Endothelial cell (in vitro differentiated cells): ENCODE measurements around the gene OR2M7. TPM values are rescaled to one million over a fixed set of nuclear protein-coding genes. Genes with fewer than 3 reads are reported as not detected.
"Not testable (repeated sequence)": the region's sequence is repeated elsewhere in the genome, so short reads cannot be mapped to it uniquely, and the experiment has no call there.

Experiments
- DNase-seq: peaks from one replicate; pipeline ENCODE4 v3.0.0; 2021; ENCODE audit warnings: low spot score
- H3K27ac Mint-ChIP-seq: one replicate; pipeline ENCODE4 v1.8.0; 2021; ENCODE audit warnings: mixed read lengths, inconsistent platforms; ENCODE audit not compliant: unreplicated experiment
- H3K27me3 Mint-ChIP-seq: one replicate; pipeline ENCODE4 v1.8.0; 2021; ENCODE audit warnings: mild to moderate bottlenecking, moderate library complexity, mixed read lengths, inconsistent platforms; ENCODE audit not compliant: unreplicated experiment
- H3K36me3 Mint-ChIP-seq: one replicate; pipeline ENCODE4 v1.8.0; 2021; ENCODE audit warnings: mild to moderate bottlenecking, low read depth, mixed read lengths, inconsistent platforms; ENCODE audit not compliant: unreplicated experiment
- H3K4me1 Mint-ChIP-seq: one replicate; pipeline ENCODE4 v1.8.0; 2021; ENCODE audit warnings: mild to moderate bottlenecking, mixed read lengths, inconsistent platforms; ENCODE audit not compliant: unreplicated experiment
- H3K4me3 Mint-ChIP-seq: one replicate; pipeline ENCODE4 v1.8.0; 2021; ENCODE audit warnings: mild to moderate bottlenecking, mixed read lengths, inconsistent platforms; ENCODE audit not compliant: unreplicated experiment
- H3K9me3 Mint-ChIP-seq: one replicate; pipeline ENCODE4 v1.8.0; 2021; ENCODE audit warnings: mixed read lengths, inconsistent platforms; ENCODE audit not compliant: unreplicated experiment
- total RNA-seq: library from RNA; stranded (reverse); fragmentation: NEBNext Ultra II Directional; extraction: Animal tissue kit (Norgen Biotek cat#: 25700); gene quantifications from one replicate; pipeline ENCODE4 v1.2.1, GENCODE V29; 2021; ENCODE audit not compliant: unreplicated experiment
- TF ChIP-seq, protein P1 (sequence below): fragments of 200-600 bp; sonication (generic); IDR thresholded peaks from one replicate; pipeline ENCODE4 v1.5.0; 2021; ENCODE audit warnings: antibody characterized with exemption; ENCODE audit not compliant: unreplicated experiment

Gene OR2M7
- total RNA-seq, 1 donor from 2014 or later, result not detected

- Mint-ChIP-seq H3K4me1 (no peaks in the 10 kb centered on the region), H3K9me3 (peaks cover 31% of the 10 kb centered on the region), H3K27me3 (no peaks in the 10 kb centered on the region), H3K27ac (no peak overlapping the region), H3K4me3 (no peak overlapping the region), H3K36me3 (peaks cover 10% of the 10 kb centered on the region)
- DNase-seq, result no peak
- TF ChIP-seq, protein P1, sequence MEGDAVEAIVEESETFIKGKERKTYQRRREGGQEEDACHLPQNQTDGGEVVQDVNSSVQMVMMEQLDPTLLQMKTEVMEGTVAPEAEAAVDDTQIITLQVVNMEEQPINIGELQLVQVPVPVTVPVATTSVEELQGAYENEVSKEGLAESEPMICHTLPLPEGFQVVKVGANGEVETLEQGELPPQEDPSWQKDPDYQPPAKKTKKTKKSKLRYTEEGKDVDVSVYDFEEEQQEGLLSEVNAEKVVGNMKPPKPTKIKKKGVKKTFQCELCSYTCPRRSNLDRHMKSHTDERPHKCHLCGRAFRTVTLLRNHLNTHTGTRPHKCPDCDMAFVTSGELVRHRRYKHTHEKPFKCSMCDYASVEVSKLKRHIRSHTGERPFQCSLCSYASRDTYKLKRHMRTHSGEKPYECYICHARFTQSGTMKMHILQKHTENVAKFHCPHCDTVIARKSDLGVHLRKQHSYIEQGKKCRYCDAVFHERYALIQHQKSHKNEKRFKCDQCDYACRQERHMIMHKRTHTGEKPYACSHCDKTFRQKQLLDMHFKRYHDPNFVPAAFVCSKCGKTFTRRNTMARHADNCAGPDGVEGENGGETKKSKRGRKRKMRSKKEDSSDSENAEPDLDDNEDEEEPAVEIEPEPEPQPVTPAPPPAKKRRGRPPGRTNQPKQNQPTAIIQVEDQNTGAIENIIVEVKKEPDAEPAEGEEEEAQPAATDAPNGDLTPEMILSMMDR, result no peak
Observed at GRCh38 chr1:248359415-248359814, 35.0 kb upstream of the OR2M7 start.

GRCh38 chr1:248348475-248348874, 24.1 kb upstream of the OR2M7 start, which contains the start of gene OR14C36:
Gene OR14C36, plus strand, starts transcription at chr1:248348775. Its CDS starts 0 bp downstream, at chr1:248348775.
- no peak within 1 kb of the TSS for H3K4me3 Mint-ChIP-seq
- no peaks in the 10 kb centered on the region for H3K4me1 Mint-ChIP-seq
- H3K36me3 Mint-ChIP-seq, result no peaks in the 10 kb centered on the region
- H3K27me3 Mint-ChIP-seq, result peaks cover 3% of the 10 kb centered on the region
- DNase-seq, result no peak
- TF ChIP-seq, protein P1, result no peak
- peaks cover 12% of the 10 kb centered on the region for H3K9me3 Mint-ChIP-seq
- H3K27ac Mint-ChIP-seq, result no peak within 1 kb of the TSS

- Mint-ChIP-seq H3K27me3 (no peaks in the 10 kb centered on the region), H3K9me3 (peaks cover 18% of the 10 kb centered on the region), H3K4me1 (no peaks in the 10 kb centered on the region), H3K27ac (no peak overlapping the region), H3K4me3 (no peak overlapping the region), H3K36me3 (no peaks in the 10 kb centered on the region)
- no peak for DNase-seq
- TF ChIP-seq, protein P1, result no peak
Observed at GRCh38 chr1:248343451-248343850, 19.1 kb upstream of the OR2M7 start.

- Mint-ChIP-seq H3K27ac (no peak overlapping the region), H3K4me3 (no peak overlapping the region), H3K27me3 (peaks cover 9% of the 10 kb centered on the region), H3K36me3 (peaks cover 7% of the 10 kb centered on the region), H3K4me1 (no peaks in the 10 kb centered on the region), H3K9me3 (peaks cover 54% of the 10 kb centered on the region)
- no peak for DNase-seq
- TF ChIP-seq, protein P1, result no peak
Observed at GRCh38 chr1:248316796-248317195, 7.6 kb downstream of the OR2M7 start.

DNA sequence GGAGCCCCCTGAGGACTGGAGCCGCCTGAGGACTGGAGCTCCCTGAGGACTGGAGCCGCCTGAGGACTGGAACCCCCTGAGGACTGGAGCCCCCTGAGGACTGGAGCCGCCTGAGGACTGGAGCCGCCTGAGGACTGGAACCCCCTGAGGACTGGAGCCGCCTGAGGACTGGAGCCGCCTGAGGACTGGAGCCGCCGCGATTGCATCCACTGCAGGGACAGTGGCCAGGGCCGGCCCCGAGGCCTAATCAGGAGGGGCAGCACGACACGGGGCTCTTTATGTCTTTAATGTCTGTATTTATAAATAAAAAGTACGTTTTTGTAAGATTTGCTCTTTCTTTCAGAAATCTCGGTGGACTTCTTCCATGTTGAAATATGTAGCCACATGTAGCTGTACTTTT, 17.6 kb downstream of the OR2M7 start:
- not testable (repeated sequence) for H3K27me3 Mint-ChIP-seq, H3K27ac Mint-ChIP-seq, H3K4me1 Mint-ChIP-seq, DNase-seq, H3K4me3 Mint-ChIP-seq, H3K36me3 Mint-ChIP-seq
- peaks cover 21% of the 10 kb centered on the region for H3K9me3 Mint-ChIP-seq

GRCh38 chr1:248306103-248306502, 18.3 kb downstream of the OR2M7 start:
- no peaks in the 10 kb centered on the region for H3K4me1 Mint-ChIP-seq
- H3K36me3 Mint-ChIP-seq, result no peaks in the 10 kb centered on the region
- no peak for DNase-seq
- no peak overlapping the region for H3K27ac Mint-ChIP-seq
- H3K9me3 Mint-ChIP-seq, result peaks cover 21% of the 10 kb centered on the region
- no peak overlapping the region for H3K4me3 Mint-ChIP-seq
- TF ChIP-seq, protein P1, result no peak
- H3K27me3 Mint-ChIP-seq, result peaks cover 3% of the 10 kb centered on the region

DNA sequence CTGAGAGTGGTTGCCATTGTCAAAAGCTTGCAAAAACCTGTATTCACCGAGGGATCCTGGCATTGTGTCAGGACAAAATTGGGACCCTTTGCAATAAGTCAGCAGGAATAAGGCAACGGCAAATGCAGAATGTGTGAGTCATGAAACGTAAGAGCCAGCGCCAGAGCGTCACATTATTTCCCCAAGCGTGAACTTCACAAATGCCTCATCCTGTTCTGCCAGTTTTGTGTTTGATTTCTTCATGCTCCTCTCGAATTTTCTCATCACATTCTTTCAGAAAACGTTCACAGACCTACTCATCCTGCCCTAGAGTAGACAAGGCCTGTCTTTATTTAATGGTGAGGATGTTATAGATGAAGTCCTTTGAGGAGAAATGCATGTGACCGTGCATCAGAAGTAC, 18.7 kb downstream of the OR2M7 start:
- not testable (repeated sequence) for H3K4me1 Mint-ChIP-seq, H3K4me3 Mint-ChIP-seq, DNase-seq, H3K36me3 Mint-ChIP-seq, H3K27me3 Mint-ChIP-seq, H3K27ac Mint-ChIP-seq
- H3K9me3 Mint-ChIP-seq, result peaks cover 21% of the 10 kb centered on the region
